Ishikawa (cell line): ENCODE measurements around the gene HBP1.

ENCODE experiments used
- CEBPB ChIP-seq: IDR thresholded peaks from 2 replicates; pipeline ENCODE4 v1.6.1; 2012
- CREB1 ChIP-seq: IDR thresholded peaks from 2 replicates; pipeline ENCODE4 v1.6.1; 2012; ENCODE audit warnings: low read depth
- EGR1 ChIP-seq: IDR thresholded peaks from 2 replicates; pipeline ENCODE4 v1.6.1; 2012
- EP300 ChIP-seq: IDR thresholded peaks from 2 replicates; pipeline ENCODE4 v1.6.1; 2012; ENCODE audit warnings: borderline replicate concordance
- FOXM1 ChIP-seq: IDR thresholded peaks from 2 replicates; pipeline ENCODE4 v1.6.1; 2012; ENCODE audit warnings: low read depth, borderline replicate concordance
- RAD21 ChIP-seq: IDR thresholded peaks from 2 replicates; pipeline ENCODE4 v1.6.1; 2012; ENCODE audit warnings: low read depth
- REST ChIP-seq: IDR thresholded peaks from 2 replicates; pipeline ENCODE4 v1.6.1; 2012; ENCODE audit warnings: low read depth, mild to moderate bottlenecking
- TAF1 ChIP-seq: IDR thresholded peaks from 2 replicates; pipeline ENCODE4 v1.6.1; 2012; ENCODE audit warnings: low read depth, mild to moderate bottlenecking
- TCF12 ChIP-seq: IDR thresholded peaks from 2 replicates; pipeline ENCODE4 v1.6.1; 2012; ENCODE audit warnings: low read depth
- TEAD4 ChIP-seq: IDR thresholded peaks from 2 replicates; pipeline ENCODE4 v1.6.1; 2012
- USF1 ChIP-seq: IDR thresholded peaks from 2 replicates; pipeline ENCODE4 v1.6.1; 2012

GRCh38 chr7:107213945-107214344, 45.1 kb downstream of the HBP1 start:
- no peak for TF ChIP-seq USF1
- no peak for TF ChIP-seq REST
- TF ChIP-seq TCF12: no peak
- no peak for TF ChIP-seq CREB1
- TF ChIP-seq EP300: no peak
- TF ChIP-seq EGR1: no peak
- no peak for TF ChIP-seq FOXM1
- TF ChIP-seq TAF1: no peak
- no peak for TF ChIP-seq TEAD4
- TF ChIP-seq RAD21: no peak
- TF ChIP-seq CEBPB: no peak
